NCI-H2196 (cell line): ENCODE measurements around the gene ZIC2.

ENCODE experiments used
- DNase-seq: peaks from one replicate; lab custom pipeline; 2025; ENCODE audit not compliant: unreplicated experiment; lab: John Stamatoyannopoulos, UW

ZIC2 gene

GRCh38 chr13:99959540-99960230 is 21.9 kb upstream of the ZIC2 start:
- DNase-seq = no peak

- DNase-seq = no peak
These were observed 20.8 kb upstream of the ZIC2 start for GRCh38 chr13:99960663-99961311.

- DNase-seq = no peak
These were observed 19.9 kb upstream of the ZIC2 start for GRCh38 chr13:99961636-99962035.

DNA sequence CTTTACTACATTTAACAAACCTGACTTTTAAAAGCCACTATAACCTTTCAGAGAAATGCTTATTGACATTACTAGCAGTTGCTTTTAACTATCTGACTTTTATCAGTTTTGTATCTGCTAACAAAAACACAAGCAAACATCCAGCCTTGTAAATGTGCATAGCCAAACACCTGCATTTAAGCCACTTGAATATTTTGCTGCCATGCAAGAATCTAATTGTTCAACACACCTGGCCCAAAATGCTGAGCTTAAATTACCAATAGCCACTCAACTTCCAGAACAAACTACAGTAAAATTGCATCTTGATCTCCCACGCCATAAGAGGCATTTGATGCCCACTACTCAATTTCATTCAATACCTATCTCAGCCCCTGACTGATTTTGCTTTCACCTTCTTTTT is 19.3 kb upstream of the ZIC2 start:
- no peak for DNase-seq

- no peak for DNase-seq
These were observed 17.7 kb upstream of the ZIC2 start for GRCh38 chr13:99963816-99964339.

GRCh38 chr13:99965329-99966000 is 16.1 kb upstream of the ZIC2 start:
- no peak for DNase-seq

DNA sequence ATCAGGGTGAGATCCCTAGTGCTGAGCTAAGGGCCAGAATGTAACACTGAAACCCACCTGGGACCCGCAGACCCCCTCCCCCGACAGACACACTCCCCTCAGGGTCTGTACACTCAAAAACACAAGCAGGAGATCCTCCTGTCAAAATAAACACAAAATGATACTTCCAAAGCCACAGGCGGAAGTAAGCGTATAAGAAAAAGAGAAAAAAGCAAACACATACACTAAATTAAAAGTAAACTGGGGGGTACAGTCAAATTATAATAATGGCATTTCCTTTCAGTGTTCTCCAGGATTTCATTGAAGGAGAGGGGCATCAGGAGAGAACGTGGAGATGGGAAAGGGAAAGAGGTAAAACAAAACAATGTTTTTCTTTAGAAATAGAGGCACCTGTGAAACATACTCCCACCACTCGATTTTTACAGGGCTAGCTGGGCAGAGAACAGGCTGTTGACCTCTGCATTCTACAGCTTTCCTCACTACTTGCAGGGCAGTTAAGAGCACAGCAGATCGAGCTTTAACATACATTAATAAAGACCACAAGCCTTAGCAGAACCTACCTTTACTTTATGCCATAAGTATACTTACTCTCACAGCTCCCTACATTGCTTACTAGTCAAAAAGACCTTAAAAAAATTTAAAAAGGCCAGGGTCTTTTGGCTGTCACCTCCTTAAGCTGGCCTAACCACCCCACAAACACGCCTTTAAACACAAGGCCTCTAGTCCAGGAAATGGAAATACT is 15.3 kb upstream of the ZIC2 start:
- no peak for DNase-seq

- no peak for DNase-seq
These were observed 14.1 kb upstream of the ZIC2 start for GRCh38 chr13:99967498-99967868.

GRCh38 chr13:99967869-99968520 is 13.6 kb upstream of the ZIC2 start:
- DNase-seq = no peak

- DNase-seq = no peak
These were observed 12.8 kb upstream of the ZIC2 start for GRCh38 chr13:99968521-99969452.

DNA sequence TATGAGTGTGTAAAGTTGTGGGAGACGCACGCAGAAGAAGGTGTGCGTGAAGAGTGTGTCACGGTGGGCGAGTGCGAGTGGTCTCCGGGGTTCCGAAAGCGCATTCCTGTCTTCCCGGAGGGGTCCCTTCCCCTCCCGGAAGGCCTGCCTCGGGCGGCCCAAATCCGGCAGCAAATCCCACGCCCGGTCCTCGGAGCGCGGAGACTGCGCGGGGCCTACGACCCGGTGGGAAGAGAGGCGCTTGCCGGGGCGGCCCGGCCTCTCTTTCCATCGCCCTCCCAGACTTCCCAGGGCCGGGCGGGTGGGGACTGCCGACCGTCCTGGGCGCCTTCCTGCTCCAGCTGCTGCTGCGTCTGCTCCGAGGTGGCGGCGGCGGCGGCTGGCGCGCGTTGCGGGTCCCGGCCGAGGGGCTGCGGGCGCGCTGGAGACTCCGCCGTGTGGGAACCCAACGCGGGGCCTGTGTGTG is 12.1 kb upstream of the ZIC2 start:
- DNase-seq = no peak

- DNase-seq = peak; percentile 42
These were observed 11.5 kb upstream of the ZIC2 start for GRCh38 chr13:99969919-99970650.

GRCh38 chr13:99970651-99971575 is 10.7 kb upstream of the ZIC2 start:
- no peak for DNase-seq

GRCh38 chr13:99971576-99972189 is 9.9 kb upstream of the ZIC2 start, which contains the start of gene ZIC5:
Gene ZIC5, minus strand, starts transcription at chr13:99971767. Its CDS starts 164 bp downstream, at chr13:99971603.
- no peak for DNase-seq

DNA sequence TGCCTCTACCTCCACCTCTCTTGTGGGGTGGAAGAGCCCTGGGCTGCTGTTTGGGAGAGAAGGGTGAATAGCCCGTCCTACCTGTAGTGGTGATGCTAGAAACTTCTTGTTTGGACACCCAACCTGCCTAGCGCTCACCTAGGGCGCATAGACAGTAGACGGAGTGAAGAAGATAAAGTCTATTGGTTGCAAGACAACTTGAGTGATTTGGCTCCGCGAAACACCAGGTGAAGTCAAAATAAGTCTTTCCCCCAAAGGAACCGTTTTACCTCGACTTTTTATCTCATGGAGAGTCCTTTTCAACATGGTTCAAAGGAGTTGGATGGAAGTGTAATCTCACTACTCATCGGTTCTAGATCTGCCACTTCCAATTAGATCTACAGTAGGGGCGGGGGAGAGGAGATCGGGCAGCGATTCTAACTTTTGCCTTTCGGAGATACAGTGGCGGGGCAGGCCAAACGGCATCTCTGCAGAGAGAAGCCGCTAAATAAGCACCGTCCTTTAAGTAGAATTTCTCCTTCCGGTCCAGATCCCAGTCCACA is 9.3 kb upstream of the ZIC2 start:
- DNase-seq = no peak

DNA sequence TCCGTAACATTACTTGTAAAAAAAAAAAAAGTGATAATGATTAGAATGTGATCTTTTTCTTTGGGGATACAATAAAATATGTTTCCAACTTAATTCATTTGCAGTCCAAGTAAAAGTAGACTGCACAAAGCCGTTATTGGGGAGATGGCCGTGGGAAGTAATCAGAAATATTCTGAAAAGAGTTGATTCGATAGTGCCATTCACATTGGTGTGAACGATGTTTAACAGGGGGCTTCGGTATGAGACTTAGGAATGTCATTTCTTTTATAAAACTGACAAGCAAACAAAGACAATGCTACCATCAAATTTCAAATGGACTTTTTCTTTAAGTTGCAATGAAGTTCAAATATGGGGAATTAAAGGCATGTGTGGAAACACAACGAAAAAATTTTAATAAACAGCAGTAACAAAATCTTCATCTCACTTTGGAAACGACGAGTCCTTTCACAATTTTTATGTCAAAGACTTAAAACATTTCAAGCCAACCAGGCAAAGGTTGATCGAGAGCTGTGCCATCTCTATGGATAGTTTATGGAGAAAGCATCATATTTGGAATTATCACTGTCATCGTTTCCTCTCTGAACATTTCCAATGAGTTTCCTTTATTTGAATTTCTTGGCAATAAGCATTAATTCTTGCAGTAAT is 8.3 kb upstream of the ZIC2 start:
- no peak for DNase-seq

- DNase-seq = no peak
These were observed 7.8 kb upstream of the ZIC2 start for GRCh38 chr13:99973808-99974185.
